Nephron (organoid): ENCODE results near the gene MAPK4.

Experiments
- H3K27ac Mint-ChIP-seq, 3 experiments: 2 replicates each; pipeline ENCODE4 v1.8.0; 2020; ENCODE audit warnings: mixed read lengths in 3 of 3, mild to moderate bottlenecking in 2 of 3, moderate library complexity in 1 of 3
- H3K27me3 Mint-ChIP-seq: 2 replicates; pipeline ENCODE4 v1.8.0; 2021; ENCODE audit warnings: low read depth, mild to moderate bottlenecking, moderate library complexity, mixed read lengths
- H3K36me3 Mint-ChIP-seq: 2 replicates; pipeline ENCODE4 v1.8.0; 2020; ENCODE audit warnings: low read depth, mixed read lengths
- H3K4me1 Mint-ChIP-seq: 2 replicates; pipeline ENCODE4 v1.8.0; 2020; ENCODE audit warnings: mixed read lengths
- H3K4me3 Mint-ChIP-seq, 3 experiments: 2 replicates each; pipeline ENCODE4 v1.8.0; 2020; ENCODE audit warnings: mild to moderate bottlenecking in 3 of 3, mixed read lengths in 3 of 3, moderate library complexity in 2 of 3
- H3K9me3 Mint-ChIP-seq: 2 replicates; pipeline ENCODE4 v1.8.0; 2020; ENCODE audit warnings: mixed read lengths
- TF ChIP-seq, protein P1 (sequence below), 3 experiments: fragments of 200-600 bp; sonication (generic); IDR thresholded peaks; one replicate each; pipeline ENCODE4 v1.5.0; 2021; ENCODE audit warnings: antibody characterized with exemption in 3 of 3; ENCODE audit not compliant: unreplicated experiment in 3 of 3

The MAPK4 gene

DNA sequence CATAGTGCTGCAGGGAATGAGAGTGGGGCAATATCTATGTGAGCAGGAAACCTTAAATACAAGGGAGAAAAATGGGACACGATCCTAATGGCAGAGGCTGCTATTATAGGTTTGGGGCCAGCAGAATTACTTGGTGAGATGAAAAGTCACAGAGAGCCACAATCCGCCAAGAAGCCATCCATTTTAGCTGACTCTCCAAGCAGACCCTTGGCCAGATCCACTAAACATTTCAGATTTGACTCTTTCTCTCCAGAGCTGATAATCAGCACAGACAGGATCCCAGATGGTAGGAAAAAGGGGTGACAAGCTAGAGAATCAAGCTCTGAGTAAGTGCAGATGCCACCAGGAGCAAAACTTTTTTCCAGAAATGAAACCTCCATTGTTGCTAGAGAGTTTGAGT lies 61.5 kb downstream of the MAPK4 start:
- Mint-ChIP-seq H3K27me3 (peaks cover 24% of the 10 kb centered on the region), H3K4me1 (peaks cover 33% of the 10 kb centered on the region), H3K9me3 (peaks cover 2% of the 10 kb centered on the region), H3K4me3 (no peak overlapping the region), H3K27ac (no peak overlapping the region), H3K36me3 (no peaks in the 10 kb centered on the region)
- TF ChIP-seq, protein P1, sequence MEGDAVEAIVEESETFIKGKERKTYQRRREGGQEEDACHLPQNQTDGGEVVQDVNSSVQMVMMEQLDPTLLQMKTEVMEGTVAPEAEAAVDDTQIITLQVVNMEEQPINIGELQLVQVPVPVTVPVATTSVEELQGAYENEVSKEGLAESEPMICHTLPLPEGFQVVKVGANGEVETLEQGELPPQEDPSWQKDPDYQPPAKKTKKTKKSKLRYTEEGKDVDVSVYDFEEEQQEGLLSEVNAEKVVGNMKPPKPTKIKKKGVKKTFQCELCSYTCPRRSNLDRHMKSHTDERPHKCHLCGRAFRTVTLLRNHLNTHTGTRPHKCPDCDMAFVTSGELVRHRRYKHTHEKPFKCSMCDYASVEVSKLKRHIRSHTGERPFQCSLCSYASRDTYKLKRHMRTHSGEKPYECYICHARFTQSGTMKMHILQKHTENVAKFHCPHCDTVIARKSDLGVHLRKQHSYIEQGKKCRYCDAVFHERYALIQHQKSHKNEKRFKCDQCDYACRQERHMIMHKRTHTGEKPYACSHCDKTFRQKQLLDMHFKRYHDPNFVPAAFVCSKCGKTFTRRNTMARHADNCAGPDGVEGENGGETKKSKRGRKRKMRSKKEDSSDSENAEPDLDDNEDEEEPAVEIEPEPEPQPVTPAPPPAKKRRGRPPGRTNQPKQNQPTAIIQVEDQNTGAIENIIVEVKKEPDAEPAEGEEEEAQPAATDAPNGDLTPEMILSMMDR (IDR thresholded peaks at IDR 0.05; ENCODE audit: unreplicated experiment in 3 of 3), result no peak

DNA sequence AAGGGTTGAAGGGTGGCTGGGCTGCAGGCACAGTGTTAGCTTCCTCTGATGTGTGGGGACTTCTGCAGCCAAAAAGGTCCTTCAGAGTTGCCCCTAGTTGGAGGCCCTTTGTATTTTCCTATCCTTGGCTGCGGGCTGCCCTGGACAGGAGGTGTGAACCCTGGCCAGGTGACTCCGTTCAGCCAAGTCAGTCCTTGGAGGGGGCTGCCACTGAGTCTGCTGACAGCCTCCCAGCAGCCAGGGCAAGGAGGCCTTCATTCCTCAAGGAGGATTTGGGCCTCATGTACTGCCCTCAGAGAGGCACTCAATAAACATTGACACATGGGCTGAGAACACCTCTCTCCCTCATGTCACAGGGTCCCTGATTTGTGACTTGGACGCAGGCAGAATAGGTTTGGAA lies 62.4 kb downstream of the MAPK4 start:
- Mint-ChIP-seq H3K36me3 (no peaks in the 10 kb centered on the region), H3K9me3 (peaks cover 2% of the 10 kb centered on the region), H3K27ac (peak overlapping the region in 1 of 3 experiments; percentile 9), H3K4me1 (peaks cover 33% of the 10 kb centered on the region), H3K27me3 (peaks cover 28% of the 10 kb centered on the region), H3K4me3 (no peak overlapping the region)
- TF ChIP-seq, protein P1 (IDR thresholded peaks at IDR 0.05; ENCODE audit: unreplicated experiment in 3 of 3), result no peak

DNA sequence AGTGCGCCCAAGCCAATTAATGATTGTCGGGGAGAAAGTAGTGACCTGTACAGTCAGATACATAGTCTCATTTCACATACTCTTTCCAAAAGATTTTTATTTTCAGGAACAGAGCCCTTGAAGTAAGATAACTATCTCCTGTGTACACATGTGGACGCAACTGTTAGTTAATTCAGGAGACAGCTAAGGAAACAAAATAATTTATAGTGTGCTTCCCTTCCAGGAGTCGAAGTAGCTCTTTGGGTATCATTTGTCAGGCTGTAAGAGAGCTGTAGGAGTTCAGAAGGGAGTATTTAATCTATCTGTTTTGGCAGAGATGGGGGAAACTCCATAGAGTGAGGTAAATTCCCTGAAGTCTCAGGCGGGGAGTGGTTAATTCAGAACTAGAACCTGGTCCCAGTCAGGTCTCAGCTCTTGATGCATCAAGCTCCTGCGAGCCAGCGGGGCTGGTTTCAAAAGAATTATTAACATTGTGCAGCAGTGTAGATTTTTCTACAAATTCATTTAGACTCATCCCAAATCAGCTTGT lies 63.0 kb downstream of the MAPK4 start:
- no peaks in the 10 kb centered on the region for H3K36me3 Mint-ChIP-seq
- no peak overlapping the region for H3K4me3 Mint-ChIP-seq
- TF ChIP-seq, protein P1 (IDR thresholded peaks at IDR 0.05; ENCODE audit: unreplicated experiment in 3 of 3), result no peak
- peak overlapping the region in 2 of 3 experiments; percentile 9 to 23 for H3K27ac Mint-ChIP-seq
- peaks cover 37% of the 10 kb centered on the region for H3K4me1 Mint-ChIP-seq
- H3K27me3 Mint-ChIP-seq, result peaks cover 28% of the 10 kb centered on the region
- H3K9me3 Mint-ChIP-seq, result peaks cover 2% of the 10 kb centered on the region

DNA sequence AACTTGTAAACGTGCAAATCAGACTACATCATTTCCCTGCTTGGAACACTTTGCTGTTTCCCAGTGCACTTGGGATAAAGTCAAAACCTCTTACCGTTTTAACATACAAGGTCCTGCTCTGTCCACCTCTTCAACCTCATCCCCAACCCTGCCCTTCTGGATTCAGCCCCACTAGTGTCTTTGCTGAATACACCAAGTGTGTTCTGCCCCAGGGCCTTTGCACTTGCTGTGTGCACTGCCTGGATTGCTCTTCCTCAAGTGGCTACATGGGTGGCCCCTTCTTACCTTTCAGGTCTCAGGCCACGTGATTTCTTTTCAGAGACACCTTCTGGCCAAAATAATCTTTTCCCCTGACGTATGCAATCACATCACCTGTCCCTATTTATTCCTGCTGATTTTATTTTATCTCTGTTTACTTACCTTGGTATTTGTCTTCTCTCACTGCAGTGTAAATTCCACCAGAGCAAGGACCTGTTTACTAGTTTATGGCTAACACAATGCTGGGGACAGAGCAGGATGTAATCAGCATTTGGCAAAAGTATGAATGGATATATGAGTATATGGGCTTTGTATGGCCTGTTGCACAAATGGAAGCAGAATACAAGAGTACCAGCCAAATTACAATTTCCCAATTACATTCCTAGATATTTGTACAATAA lies 63.9 kb downstream of the MAPK4 start:
- H3K27ac Mint-ChIP-seq, result peak overlapping the region in 2 of 3 experiments; percentile 9 to 23
- peaks cover 2% of the 10 kb centered on the region for H3K9me3 Mint-ChIP-seq
- no peak overlapping the region for H3K4me3 Mint-ChIP-seq
- H3K4me1 Mint-ChIP-seq, result peaks cover 46% of the 10 kb centered on the region
- H3K36me3 Mint-ChIP-seq, result no peaks in the 10 kb centered on the region
- TF ChIP-seq, protein P1 (IDR thresholded peaks at IDR 0.05; ENCODE audit: unreplicated experiment in 3 of 3), result no peak
- H3K27me3 Mint-ChIP-seq, result peaks cover 32% of the 10 kb centered on the region

DNA sequence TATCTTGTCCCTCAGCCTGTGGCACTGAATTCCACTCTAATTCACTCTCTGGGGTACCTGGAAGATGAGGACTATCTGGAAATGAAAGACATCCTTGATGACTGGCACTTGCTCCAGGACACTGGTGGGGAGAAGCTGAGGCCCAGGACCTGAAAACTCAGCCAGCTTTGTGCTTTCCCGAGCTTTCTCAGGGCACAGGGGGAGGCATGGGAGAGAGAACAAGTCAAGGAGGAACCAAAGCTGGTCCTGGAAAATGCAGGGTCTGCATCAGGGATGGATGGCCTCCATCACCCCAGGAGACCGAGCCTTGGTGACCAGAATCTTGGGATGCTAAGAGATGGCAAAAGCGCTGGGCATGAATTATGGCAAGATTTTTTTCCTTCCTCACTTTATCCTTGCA lies 65.1 kb downstream of the MAPK4 start:
- Mint-ChIP-seq H3K27me3 (peaks cover 32% of the 10 kb centered on the region), H3K4me1 (peaks cover 50% of the 10 kb centered on the region), H3K9me3 (peaks cover 2% of the 10 kb centered on the region), H3K36me3 (no peaks in the 10 kb centered on the region), H3K27ac (no peak overlapping the region), H3K4me3 (no peak overlapping the region)
- TF ChIP-seq, protein P1 (IDR thresholded peaks at IDR 0.05; ENCODE audit: unreplicated experiment in 3 of 3), result no peak

DNA sequence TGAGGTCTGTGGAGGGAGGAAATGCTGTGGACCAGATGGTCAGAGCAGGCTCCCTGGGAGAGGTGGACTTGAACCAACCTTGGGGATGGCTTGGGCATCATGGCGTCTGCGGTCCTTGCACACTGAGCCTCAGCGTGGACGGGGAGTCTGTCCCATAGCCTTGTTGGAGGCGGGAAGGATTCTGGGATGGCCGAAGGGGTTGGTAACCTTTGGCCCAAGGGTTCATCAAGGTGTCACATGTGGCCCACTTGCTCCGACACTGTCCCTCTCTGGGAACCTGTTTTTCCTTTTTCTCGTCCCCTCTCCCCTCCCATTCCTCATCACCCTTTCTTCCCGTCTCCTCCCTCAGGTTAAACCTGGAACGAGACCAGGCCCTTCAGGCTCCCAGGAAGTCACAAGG lies 66.4 kb downstream of the MAPK4 start:
- no peak overlapping the region for H3K27ac Mint-ChIP-seq
- no peak overlapping the region for H3K4me3 Mint-ChIP-seq
- TF ChIP-seq, protein P1 (IDR thresholded peaks at IDR 0.05; ENCODE audit: unreplicated experiment in 3 of 3), result no peak
- H3K36me3 Mint-ChIP-seq, result no peaks in the 10 kb centered on the region
- peaks cover 54% of the 10 kb centered on the region for H3K4me1 Mint-ChIP-seq
- H3K27me3 Mint-ChIP-seq, result peaks cover 39% of the 10 kb centered on the region
- peaks cover 2% of the 10 kb centered on the region for H3K9me3 Mint-ChIP-seq
